Mucosa of descending colon (tissue), 3 donors: ENCODE data around the gene PAX3. TPM values are rescaled to one million over a fixed set of nuclear protein-coding genes. Genes with fewer than 3 reads are reported as not detected.

Experiments
- ATAC-seq: fragments of 200-7000 bp; cut with Tn5 transposase; one replicate; pipeline ENCODE4 v1.9.1; 2020; ENCODE audit warnings: mild to moderate bottlenecking, moderate library complexity
- DNase-seq, 3 donors: peaks; one replicate each; pipeline ENCODE4 v3.0.0-alpha.2; 2020
- H3K36me3 ChIP-seq: fragments of 200-600 bp; one replicate; pipeline ENCODE4 v1.8.0; 2021; ENCODE audit warnings: low read depth, mild to moderate bottlenecking
- H3K4me1 ChIP-seq: fragments of 200-600 bp; one replicate; pipeline ENCODE4 v1.8.0; 2021; ENCODE audit warnings: low read depth, mild to moderate bottlenecking
- H3K4me3 ChIP-seq: fragments of 200-600 bp; one replicate; pipeline ENCODE4 v1.8.0; 2021; ENCODE audit warnings: mild to moderate bottlenecking
- H3K9me3 ChIP-seq: fragments of 200-600 bp; one replicate; pipeline ENCODE4 v1.8.0; 2021; ENCODE audit warnings: mild to moderate bottlenecking
- intact Hi-C, 2 donors: fragments of 100-400 bp; cut with DNase I in 1 of 2; cut with micrococcal nuclease in 1 of 2; formaldehyde crosslinking; loops; one replicate each; pipeline versions ENCODE4 v1.11.0 to v1.11.1; 2022; cut with DNase I, micrococcal nuclease
- total RNA-seq, 3 donors: library from RNA; stranded (reverse); fragmentation: NEBNext Ultra II Directional in 2 of 3; extraction: Animal tissue kit (Norgen Biotek cat#: 25700) in 2 of 3; gene quantifications; one replicate each; pipeline versions ENCODE4 v1.2.1 to v1.2.4, GENCODE V29; 2021 to 2023
- TF ChIP-seq, protein P1 (sequence below): fragments of 200-600 bp; IDR thresholded peaks from one replicate; pipeline ENCODE4 v1.8.0; 2022; ENCODE audit warnings: antibody characterized with exemption, mild to moderate bottlenecking
- donor health status: DM: no; HTN: no; CAD: no; lungs with moderate emphysema.
- donor health status: DM: no; HTN: no; CAD: no.
- donor health status: DM: no; HTN: yes; CAD: no.

Gene PAX3
- total RNA-seq, 3 donors from 2014 or later, result not detected

DNA sequence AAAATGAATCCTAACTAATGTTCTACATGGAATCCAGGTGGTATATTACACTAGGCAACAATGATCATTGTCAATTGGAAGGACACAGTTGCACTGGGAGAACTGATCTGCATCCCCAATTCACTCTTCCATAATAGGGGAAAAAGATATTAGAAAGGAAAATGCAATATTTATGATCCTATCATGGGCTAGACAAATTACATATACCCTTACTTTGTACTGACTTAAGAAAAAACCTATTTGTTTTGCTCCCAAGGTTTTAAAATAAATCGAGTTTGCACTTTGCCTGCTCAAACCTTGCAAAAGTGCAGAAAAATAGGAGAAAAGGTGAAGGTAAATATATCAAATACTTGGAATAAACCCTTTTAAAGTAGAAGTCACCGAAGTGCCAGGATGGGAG is 11.0 kb upstream of the PAX3 start:
- TF ChIP-seq, protein P1, sequence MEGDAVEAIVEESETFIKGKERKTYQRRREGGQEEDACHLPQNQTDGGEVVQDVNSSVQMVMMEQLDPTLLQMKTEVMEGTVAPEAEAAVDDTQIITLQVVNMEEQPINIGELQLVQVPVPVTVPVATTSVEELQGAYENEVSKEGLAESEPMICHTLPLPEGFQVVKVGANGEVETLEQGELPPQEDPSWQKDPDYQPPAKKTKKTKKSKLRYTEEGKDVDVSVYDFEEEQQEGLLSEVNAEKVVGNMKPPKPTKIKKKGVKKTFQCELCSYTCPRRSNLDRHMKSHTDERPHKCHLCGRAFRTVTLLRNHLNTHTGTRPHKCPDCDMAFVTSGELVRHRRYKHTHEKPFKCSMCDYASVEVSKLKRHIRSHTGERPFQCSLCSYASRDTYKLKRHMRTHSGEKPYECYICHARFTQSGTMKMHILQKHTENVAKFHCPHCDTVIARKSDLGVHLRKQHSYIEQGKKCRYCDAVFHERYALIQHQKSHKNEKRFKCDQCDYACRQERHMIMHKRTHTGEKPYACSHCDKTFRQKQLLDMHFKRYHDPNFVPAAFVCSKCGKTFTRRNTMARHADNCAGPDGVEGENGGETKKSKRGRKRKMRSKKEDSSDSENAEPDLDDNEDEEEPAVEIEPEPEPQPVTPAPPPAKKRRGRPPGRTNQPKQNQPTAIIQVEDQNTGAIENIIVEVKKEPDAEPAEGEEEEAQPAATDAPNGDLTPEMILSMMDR, result no peak
- no peaks in the 10 kb centered on the region for H3K36me3 ChIP-seq
- H3K4me1 ChIP-seq, result peaks cover 28% of the 10 kb centered on the region
- no peaks in the 10 kb centered on the region for H3K9me3 ChIP-seq
- H3K4me3 ChIP-seq, result no peak overlapping the region
- ATAC-seq, result no peak
- intact Hi-C loops, result no loop called here
- DNase-seq, result no peak

DNA sequence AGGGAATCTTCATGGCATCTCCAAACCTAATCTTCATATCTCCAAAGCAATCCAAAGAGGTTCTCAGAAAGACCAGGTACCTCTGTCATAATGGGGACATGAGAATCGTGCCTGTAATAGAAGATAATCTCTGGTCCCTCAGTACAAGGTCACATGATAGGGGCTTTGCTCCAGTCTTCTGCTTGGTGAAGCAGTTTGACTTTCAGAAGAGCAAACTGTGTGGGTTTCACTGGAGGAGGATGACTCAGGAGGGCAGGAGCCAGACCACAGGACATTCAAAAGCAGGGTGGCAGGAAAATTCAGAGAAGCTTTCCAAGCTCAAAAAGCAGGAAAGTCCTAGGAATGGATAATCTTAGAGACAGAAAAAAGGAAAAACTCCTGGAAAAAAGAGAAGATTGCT is 10.6 kb upstream of the PAX3 start:
- TF ChIP-seq, protein P1, result no peak
- peaks cover 31% of the 10 kb centered on the region for H3K4me1 ChIP-seq

DNA sequence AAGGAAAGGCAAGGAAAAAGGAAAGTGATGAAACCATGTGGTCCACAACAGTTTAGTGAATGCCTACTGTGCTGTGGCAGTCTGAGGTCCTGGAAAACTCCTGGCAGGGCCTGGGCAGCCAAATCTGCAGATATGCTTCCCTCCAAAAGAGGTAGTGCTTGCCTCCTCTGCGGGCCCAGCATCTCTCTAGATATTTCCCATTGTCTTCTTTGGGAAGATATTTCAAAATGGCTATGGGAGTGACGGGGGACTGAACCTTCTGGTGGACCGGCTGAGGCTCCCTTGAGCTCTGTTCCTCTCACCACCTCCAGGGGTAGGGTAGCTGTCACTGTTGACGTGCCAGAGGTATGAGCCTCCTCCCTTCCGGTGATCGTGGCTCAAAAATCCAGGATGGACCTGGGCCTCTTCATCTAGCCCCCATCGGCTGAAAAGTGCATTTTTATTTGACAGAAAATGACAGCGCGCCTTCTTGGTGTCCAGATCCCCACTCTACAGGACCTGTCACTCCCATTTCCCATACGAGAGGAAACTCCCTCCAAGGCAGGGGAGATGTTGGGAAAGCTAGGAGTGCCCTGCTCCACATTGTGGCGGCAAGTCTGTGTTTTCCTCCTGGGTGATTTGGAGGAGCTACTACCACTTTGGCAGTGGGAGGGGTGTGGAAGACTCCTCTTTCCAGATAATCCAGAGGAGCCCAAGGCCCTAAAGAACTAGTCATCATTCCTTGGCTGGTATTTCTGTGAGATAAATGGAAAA is 9.4 kb upstream of the PAX3 start:
- TF ChIP-seq, protein P1, result no peak
- no peak for ATAC-seq
- Histone ChIP-seq H3K9me3 (no peaks in the 10 kb centered on the region), H3K4me1 (peaks cover 31% of the 10 kb centered on the region), H3K36me3 (no peaks in the 10 kb centered on the region), H3K4me3 (no peak overlapping the region)
- no peak for DNase-seq
- intact Hi-C loops, result no loop called here

More for the DNA sequence above, 10.6 kb upstream of the PAX3 start:
- no peak for ATAC-seq
- Histone ChIP-seq H3K9me3 (no peaks in the 10 kb centered on the region), H3K4me3 (no peak overlapping the region), H3K36me3 (no peaks in the 10 kb centered on the region)
- no peak for DNase-seq
- intact Hi-C loops, result no loop called here

DNA sequence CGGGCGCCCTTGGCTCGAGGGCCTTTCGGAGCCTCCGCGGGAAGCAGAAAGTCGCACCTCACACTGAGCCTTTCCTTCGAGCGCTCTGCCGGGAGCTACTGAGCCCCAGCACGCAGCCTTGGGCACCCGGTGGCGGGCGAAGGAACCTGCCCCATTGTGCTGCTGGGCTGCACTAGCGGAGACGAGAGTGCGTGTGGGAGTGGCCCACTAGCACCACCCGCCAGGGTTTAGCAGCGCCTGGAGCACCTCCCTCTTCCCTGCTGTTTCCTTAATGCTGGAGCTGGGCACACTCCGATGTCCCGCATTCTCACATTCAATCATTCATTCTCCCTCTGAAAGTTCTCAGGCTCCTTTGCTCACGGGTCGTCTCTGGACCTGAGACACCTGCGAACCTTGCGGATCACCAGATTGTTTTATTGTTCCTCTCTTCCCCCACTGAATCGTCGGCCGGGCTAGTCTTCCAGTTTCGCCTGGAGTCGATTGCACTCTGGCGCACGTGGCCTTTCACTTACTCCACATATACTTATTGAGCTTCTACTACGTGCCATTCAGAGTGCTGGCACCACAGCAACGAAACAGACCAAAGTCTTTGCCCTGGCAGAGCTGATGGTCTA is 8.5 kb upstream of the PAX3 start:
- H3K4me1 ChIP-seq, result peaks cover 31% of the 10 kb centered on the region
- no peak overlapping the region for H3K4me3 ChIP-seq
- peak in 2 of 3 donors; percentile 65 to 69 for DNase-seq
- H3K9me3 ChIP-seq, result no peaks in the 10 kb centered on the region
- ATAC-seq, result peak; percentile 87
- TF ChIP-seq, protein P1, result no peak
- H3K36me3 ChIP-seq, result no peaks in the 10 kb centered on the region
- intact Hi-C loops, result no loop called here

DNA sequence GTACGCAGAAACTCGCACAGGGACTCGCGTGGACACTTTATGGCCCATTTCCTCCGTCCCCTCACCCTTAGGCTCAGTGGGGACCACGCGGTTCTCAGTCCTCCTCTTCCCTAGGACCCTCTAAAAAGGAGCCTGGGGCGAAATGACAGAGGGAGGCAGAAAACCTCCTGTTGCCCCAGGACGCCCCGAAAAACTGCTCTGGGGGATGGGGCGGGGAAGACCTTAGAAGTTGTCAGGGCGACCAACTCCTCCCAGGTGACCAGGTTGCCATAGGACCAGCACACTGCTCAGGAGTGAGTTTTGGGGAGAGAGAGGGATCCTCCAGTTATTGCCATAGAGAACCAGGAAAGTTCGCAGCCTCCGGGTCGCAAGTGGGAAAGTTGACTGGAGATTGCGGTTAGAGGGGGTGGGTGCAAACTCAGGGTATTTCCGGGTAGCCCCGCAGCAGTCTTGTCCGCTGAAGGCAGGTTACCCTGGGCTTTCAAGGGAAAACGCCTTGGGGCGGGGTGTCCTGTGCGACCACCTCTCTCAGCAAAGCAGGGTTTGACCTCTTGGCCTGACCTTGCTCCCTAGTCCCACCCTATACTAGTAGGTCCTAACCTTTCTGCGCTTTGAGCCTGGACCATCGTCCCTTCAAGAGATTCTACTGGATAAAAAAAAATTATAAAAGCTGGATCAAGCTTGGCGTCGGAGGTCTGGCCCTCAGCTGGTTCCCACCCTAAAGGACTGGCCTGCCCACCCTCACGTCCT is 7.8 kb upstream of the PAX3 start:
- ATAC-seq, result no peak
- intact Hi-C loops, result no loop called here
- H3K4me3 ChIP-seq, result no peak overlapping the region

More for the DNA sequence above, 7.8 kb upstream of the PAX3 start:
- H3K4me1 ChIP-seq, result peaks cover 31% of the 10 kb centered on the region
- TF ChIP-seq, protein P1, result no peak
- DNase-seq, result peak in 1 of 3 donors; percentile 29
- no peaks in the 10 kb centered on the region for H3K9me3 ChIP-seq
- no peaks in the 10 kb centered on the region for H3K36me3 ChIP-seq
